ENCODE measurements around the gene SLC6A19. TPM values are rescaled to one million over a fixed set of nuclear protein-coding genes. Genes with fewer than 3 reads are reported as not detected.
"Not testable (repeated sequence)": the region's sequence is repeated elsewhere in the genome, so short reads cannot be mapped to it uniquely, and the experiment has no call there.

The SLC6A19 gene
- total RNA-seq, 1 experiment from 2014 or later = not detected

- Histone ChIP-seq H3K27me3 (replicated peaks; ENCODE audit: insufficient read depth, low read depth, low read length, poor library complexity) (peaks cover 20% of the 10 kb centered on the region), H3K4me1 (ENCODE audit: insufficient read depth, low read length, poor library complexity, severe bottlenecking) (no peaks in the 10 kb centered on the region), H3K4me3 (ENCODE audit: low read depth, low read length, poor library complexity, severe bottlenecking) (no peak overlapping the region), H3K27ac (ENCODE audit: low read depth, low read length, poor library complexity, severe bottlenecking) (no peak overlapping the region), H3K9me3 (ENCODE audit: low read depth, low read length, poor library complexity, severe bottlenecking) (no peaks in the 10 kb centered on the region), H3K36me3 (ENCODE audit: insufficient read depth, low read length, poor library complexity, severe bottlenecking) (no peaks in the 10 kb centered on the region)
- POLR2A ChIA-PET (ENCODE audit: low non-redundant PET) = no interaction called here
- intact Hi-C loops (cut with micrococcal nuclease; ENCODE audit: unreplicated experiment) = no loop called here
- BruUV-seq (replicated peaks) = no TSS peak
- CTCF ChIA-PET = no interaction called here
- TF ChIP-seq EZH2 (IDR thresholded peaks at IDR 0.05; ENCODE audit: borderline replicate concordance, low read depth, low read length, poor library complexity, severe bottlenecking) = no peak
- no peak for TF ChIP-seq CTCF (conservative IDR thresholded peaks at IDR 0.05; ENCODE audit: low read depth, low read length)
- no peak for DNase-seq (ENCODE audit: low spot score)
These were observed 25.6 kb downstream of the SLC6A19 start for GRCh38 chr5:1226839-1227581.

- Histone ChIP-seq H3K27ac (ENCODE audit: low read depth, low read length, poor library complexity, severe bottlenecking) (no peak overlapping the region), H3K4me1 (ENCODE audit: insufficient read depth, low read length, poor library complexity, severe bottlenecking) (no peaks in the 10 kb centered on the region), H3K27me3 (replicated peaks; ENCODE audit: insufficient read depth, low read depth, low read length, poor library complexity) (peaks cover 20% of the 10 kb centered on the region), H3K4me3 (ENCODE audit: low read depth, low read length, poor library complexity, severe bottlenecking) (no peak overlapping the region), H3K9me3 (ENCODE audit: low read depth, low read length, poor library complexity, severe bottlenecking) (no peaks in the 10 kb centered on the region), H3K36me3 (ENCODE audit: insufficient read depth, low read length, poor library complexity, severe bottlenecking) (no peaks in the 10 kb centered on the region)
- ChIA-PET POLR2A (ENCODE audit: low non-redundant PET) (no interaction called here), CTCF (no interaction called here)
- BruUV-seq (replicated peaks) = no TSS peak
- no peak for DNase-seq (ENCODE audit: low spot score)
- TF ChIP-seq EZH2 (IDR thresholded peaks at IDR 0.05; ENCODE audit: borderline replicate concordance, low read depth, low read length, poor library complexity, severe bottlenecking) (no peak), CTCF (conservative IDR thresholded peaks at IDR 0.05; ENCODE audit: low read depth, low read length) (no peak)
- intact Hi-C loops (cut with micrococcal nuclease; ENCODE audit: unreplicated experiment) = no loop called here
These were observed 26.3 kb downstream of the SLC6A19 start for GRCh38 chr5:1227667-1228066.

- TF ChIP-seq EZH2 (IDR thresholded peaks at IDR 0.05; ENCODE audit: borderline replicate concordance, low read depth, low read length, poor library complexity, severe bottlenecking) (no peak), CTCF (conservative IDR thresholded peaks at IDR 0.05; ENCODE audit: low read depth, low read length) (no peak)
- BruUV-seq (replicated peaks) = no TSS peak
- Histone ChIP-seq H3K9me3 (ENCODE audit: low read depth, low read length, poor library complexity, severe bottlenecking) (no peaks in the 10 kb centered on the region), H3K36me3 (ENCODE audit: insufficient read depth, low read length, poor library complexity, severe bottlenecking) (no peaks in the 10 kb centered on the region), H3K27ac (ENCODE audit: low read depth, low read length, poor library complexity, severe bottlenecking) (no peak overlapping the region), H3K4me3 (ENCODE audit: low read depth, low read length, poor library complexity, severe bottlenecking) (no peak overlapping the region), H3K27me3 (replicated peaks; ENCODE audit: insufficient read depth, low read depth, low read length, poor library complexity) (peaks cover 20% of the 10 kb centered on the region), H3K4me1 (ENCODE audit: insufficient read depth, low read length, poor library complexity, severe bottlenecking) (no peaks in the 10 kb centered on the region)
- DNase-seq (ENCODE audit: low spot score) = no peak
- POLR2A ChIA-PET (ENCODE audit: low non-redundant PET) = no interaction called here
- CTCF ChIA-PET = no interaction called here
- intact Hi-C loops (cut with micrococcal nuclease; ENCODE audit: unreplicated experiment) = no loop called here
These were observed 26.7 kb downstream of the SLC6A19 start for GRCh38 chr5:1228120-1228519.

- H3K27ac ChIP-seq (ENCODE audit: low read depth, low read length, poor library complexity, severe bottlenecking); POLR2A ChIA-PET (ENCODE audit: low non-redundant PET); H3K9me3 ChIP-seq (ENCODE audit: low read depth, low read length, poor library complexity, severe bottlenecking); H3K36me3 ChIP-seq (ENCODE audit: insufficient read depth, low read length, poor library complexity, severe bottlenecking); H3K4me1 ChIP-seq (ENCODE audit: insufficient read depth, low read length, poor library complexity, severe bottlenecking); intact Hi-C loops (cut with micrococcal nuclease; ENCODE audit: unreplicated experiment); DNase-seq (ENCODE audit: low spot score); H3K4me3 ChIP-seq (ENCODE audit: low read depth, low read length, poor library complexity, severe bottlenecking); CTCF ChIA-PET; BruUV-seq (replicated peaks): not testable (repeated sequence)
- H3K27me3 ChIP-seq (replicated peaks; ENCODE audit: insufficient read depth, low read depth, low read length, poor library complexity) = peaks cover 19% of the 10 kb centered on the region
These were observed 27.6 kb downstream of the SLC6A19 start for GRCh38 chr5:1229023-1229422.

Measured in A673 (cell line).